GM18520 (cell line): Measurements from ENCODE around the gene ITCH.
"Not testable (repeated sequence)": the region's sequence is repeated elsewhere in the genome, so short reads cannot be mapped to it uniquely, and the experiment has no call there.

Experiments
- ATAC-seq: cut with Tn5 transposase; IDR thresholded peaks from one replicate; pipeline ENCODE4 v1.9.1; 2021; ENCODE audit not compliant: unreplicated experiment

The ITCH gene

GRCh38 chr20:34449674-34450592 lies 86.9 kb downstream of the ITCH start:
- no peak for ATAC-seq

DNA sequence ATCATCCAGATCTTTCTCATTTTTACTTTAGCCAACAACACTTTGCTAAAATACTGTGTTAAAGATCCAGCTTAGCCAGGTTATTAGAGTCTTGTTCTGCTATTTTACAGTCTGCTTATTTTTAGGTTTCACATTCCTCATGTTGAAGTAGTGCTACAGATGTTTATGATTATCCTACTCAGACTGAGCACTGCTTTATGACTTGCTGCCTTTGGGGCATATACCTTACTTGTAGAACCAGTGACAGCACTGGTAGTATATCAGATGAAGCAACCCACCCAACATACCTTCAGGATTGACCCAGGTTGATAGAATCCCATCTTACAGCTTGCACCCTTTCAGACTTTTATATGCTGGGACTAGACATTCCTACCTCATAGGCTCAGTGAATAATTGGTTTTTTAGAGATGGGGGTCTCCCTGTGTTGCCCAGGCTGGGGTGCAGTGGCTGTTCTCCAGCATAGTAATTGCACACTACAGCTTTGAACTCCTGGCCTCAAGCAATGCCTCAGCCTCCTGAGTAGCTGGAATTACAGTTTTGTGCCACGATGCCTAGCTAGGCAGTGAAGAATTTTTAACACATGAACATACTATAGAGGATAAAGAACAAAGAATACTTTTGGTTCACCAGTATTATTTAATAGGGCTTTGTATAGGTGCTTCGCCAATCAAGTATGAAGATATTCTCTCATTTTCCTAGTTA lies 89.4 kb downstream of the ITCH start:
- ATAC-seq = no peak

DNA sequence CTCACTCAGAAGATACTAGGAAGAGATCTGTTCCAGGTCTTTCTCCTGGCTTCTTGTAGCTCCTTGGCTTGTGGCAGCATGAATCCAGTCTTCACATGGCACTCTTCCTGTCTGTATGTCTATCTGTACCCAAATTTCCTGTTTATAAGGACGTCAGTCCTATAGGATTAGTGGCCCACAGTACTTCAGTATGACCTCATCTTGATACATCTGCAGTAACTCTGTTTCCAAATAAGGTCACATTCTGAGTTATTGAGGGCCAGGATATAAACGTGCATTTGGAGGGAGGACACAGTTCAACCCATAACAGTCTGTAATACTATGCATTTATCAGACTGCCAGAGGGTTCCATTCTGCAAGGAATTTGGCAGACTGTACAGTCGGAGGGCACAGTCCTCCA lies 95.6 kb downstream of the ITCH start:
- ATAC-seq = no peak

DNA sequence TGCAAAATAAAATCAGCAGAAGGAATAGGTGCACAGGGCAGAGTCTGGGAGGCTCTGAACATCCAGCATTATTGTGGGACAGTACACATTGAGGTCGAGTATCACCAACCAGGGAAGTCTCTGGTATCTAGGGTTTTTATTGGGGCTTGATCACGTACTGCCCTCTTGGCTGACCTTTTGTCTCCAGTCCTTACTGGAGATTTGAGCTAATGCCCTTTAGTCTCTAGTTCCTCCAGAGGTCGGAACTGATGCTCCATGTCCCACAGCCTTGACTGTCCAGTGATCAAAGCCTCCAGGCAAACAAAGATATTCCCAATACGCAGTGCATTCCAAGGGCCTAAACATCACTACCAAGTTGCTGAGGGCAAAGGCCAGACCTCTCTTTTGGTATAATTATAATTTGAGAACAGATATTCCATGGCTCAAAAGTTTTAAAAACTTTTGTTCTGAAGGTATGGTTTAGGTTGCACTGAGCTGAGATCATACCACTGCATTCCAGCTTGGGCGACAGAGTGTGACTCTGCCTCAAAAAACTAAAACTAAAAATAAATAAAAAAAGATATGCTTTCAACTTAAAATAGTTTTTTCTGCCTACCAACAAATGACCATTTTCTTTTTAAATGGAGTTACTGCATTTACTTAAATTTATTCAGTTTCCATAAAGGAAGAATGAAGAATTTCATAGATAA lies 96.3 kb downstream of the ITCH start:
- no peak for ATAC-seq

DNA sequence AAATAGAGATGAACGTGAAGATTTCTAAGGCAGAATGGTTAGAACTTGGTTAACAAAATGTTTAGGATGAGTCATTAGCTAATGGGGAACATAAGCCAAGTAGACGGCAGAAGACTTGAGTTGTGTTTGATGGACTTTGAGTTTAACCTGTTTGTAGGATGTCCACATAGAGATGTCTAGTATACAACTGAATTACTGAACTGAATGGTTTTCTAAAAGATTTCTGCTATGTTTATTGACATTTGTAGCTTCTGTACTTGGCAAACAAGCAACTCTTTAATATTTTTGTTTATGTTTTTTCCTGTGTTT lies 98.7 kb downstream of the ITCH start:
- ATAC-seq = no peak

GRCh38 chr20:34468951-34469350 lies 105.9 kb downstream of the ITCH start:
- ATAC-seq = no peak

DNA sequence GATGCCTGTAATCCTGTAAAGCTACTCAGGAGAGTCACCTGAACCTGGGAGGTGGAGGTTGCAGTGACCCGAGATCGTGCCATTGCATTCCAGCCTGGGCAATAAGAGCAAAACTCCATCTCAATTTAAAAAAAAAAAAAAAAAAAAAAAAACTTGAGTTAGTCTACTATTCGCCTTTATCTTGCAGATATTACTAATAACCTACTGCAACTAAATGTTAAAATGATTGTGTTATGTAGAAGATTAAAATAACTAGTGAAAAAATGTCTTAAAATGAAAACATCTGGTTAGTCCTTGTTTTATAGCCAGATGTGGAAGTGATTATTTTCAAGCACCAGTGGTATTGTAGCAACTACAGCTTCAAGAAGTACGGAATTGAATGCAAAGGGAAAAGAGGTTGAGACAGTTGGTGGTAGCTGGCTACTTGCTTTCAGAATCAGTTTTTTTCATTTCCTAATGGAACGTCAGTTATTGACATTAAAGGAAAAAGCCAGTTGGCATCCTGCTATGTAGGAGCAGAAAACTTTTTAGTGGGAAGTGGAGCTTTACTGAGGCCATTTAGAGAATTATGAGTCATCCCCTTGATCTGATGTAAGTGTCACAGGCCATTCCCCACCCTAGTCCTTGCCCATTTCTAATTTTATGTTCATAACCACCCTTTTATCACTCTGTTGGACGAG lies 109.3 kb downstream of the ITCH start:
- no peak for ATAC-seq

- ATAC-seq = no peak
These were observed 110.3 kb downstream of the ITCH start for GRCh38 chr20:34473262-34473883.

DNA sequence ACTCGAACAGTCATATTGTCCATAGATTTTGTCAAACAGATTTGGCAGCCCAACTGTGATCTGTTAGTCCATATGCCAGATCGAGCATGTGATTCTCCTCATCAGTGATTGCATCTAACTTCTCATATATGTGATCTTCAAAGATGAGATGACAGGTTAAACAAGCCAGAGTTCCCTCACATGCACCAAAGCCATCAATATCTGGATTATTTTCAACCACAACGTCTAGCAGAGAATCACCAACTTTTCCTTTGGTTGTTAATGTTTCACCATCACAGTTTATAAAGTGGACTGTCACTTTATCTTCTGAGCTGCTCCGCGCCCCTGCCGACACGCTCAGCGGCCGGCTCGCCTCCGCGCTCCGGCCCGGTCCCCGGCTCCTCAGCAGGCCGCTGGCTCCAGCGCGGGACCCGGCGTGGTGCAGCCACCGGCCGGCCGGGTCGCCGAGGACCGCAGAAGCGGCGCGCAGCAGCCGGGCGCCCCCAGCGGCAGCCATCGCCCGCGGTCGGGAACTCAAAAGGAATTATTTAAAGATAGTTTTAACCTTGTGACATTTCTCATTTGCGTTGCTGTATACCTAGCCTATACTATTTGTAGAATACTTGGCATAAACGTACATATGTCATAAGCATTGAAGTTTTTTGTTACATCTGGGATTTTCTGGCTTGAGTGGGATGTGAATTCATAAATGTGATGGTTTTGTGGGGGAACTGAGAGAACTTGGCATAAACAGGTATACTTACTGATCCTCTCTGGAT lies 113.1 kb downstream of the ITCH start:
- ATAC-seq = no peak

- ATAC-seq = no peak
These were observed 116.6 kb downstream of the ITCH start for GRCh38 chr20:34479627-34480026.

DNA sequence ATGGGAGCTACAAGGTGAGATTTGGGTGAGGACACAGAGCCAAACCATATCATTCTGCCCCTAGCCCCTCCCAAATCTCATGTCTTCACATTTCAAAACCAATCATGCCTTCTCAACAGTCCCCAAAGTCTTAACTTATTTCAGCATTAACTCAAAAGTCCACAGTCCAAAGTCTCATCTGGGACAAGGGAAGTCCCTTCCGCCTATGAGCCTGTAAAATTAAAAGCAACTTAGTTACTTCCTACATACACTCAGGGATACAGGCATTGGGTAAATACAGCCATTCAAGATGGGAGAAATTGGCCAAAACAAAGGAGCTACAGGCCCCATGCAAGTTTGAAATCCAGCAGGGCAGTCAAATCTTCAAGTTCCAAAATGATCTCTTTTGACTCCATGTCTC lies 119.1 kb downstream of the ITCH start:
- ATAC-seq = not testable (repeated sequence)

DNA sequence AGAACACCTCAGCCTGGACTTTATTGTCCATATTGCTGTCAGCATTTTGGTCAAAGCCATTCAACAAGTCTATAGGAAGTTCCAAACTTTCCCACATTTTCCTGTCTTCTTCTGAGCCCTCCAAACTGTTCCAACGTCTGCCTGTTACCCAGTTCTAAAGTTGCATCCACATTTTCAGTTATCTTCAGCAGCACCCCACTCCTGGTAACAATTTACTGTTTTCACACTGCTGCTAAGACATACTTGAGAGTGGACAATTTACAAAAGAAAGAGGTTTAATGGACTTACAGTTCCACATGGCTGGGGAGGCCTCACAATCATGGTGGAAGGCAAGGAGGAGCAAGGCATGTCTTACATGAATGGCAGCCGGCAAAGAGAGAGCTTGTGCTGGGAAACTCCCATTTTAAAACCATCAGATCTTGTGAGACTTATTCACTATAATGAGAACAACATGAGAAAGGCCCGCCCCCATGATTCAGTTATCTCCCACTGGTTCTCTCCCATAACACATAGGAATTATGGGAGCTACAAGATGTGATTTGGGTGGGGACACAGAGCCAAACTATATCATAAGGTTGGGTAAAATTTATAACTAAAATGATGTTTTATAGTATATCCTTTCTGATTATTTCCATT lies 120.6 kb downstream of the ITCH start:
- ATAC-seq = not testable (repeated sequence)

GRCh38 chr20:34485068-34485634 lies 122.1 kb downstream of the ITCH start:
- no peak for ATAC-seq

GRCh38 chr20:34491226-34491931 lies 128.3 kb downstream of the ITCH start:
- ATAC-seq = no peak

DNA sequence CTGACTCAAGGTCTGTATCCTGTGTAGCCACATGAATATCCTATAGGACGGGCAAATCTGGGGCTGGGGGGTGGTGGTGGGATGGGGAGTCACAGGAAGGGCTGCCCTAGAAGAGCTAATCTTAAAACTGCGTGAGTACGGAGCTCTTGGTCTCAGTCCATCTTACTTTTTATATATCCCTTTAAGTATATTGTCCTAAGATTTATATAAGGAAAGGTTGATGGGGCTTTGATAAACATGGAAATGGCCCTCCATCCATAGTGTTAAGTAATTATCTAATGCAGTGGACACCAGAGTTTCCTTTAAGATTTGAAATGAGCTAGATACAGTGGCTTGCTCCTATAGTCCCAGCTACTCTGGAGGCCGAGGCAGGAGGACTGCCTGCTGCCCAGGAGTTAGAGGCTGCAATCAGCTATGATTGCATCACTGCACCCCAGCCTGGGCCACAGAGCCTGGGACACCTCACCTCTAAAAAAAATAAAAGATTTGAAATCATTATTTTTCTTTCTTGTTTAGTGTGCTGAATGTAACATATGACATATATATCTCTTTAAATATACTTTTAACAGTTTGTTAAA lies 128.9 kb downstream of the ITCH start:
- ATAC-seq = no peak

DNA sequence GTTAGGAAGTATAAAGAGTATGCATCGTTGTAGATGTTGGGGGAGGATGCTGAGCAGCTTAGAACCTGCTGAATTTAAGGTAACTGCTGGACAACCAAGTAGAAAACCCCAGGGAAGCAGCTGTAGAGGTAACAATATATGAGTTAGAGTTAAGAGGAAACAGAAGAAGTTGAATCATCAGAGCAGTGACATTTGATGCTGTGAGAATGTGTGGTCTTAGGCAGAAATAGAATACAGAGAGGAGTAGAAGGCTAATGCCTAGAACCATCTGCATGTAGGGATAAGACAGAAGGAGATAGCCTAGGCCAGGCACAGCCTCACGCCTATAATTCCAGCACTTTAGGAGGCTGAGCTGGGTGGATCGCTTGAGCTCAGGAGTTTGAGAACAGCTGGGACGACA lies 130.6 kb downstream of the ITCH start:
- ATAC-seq = no peak

DNA sequence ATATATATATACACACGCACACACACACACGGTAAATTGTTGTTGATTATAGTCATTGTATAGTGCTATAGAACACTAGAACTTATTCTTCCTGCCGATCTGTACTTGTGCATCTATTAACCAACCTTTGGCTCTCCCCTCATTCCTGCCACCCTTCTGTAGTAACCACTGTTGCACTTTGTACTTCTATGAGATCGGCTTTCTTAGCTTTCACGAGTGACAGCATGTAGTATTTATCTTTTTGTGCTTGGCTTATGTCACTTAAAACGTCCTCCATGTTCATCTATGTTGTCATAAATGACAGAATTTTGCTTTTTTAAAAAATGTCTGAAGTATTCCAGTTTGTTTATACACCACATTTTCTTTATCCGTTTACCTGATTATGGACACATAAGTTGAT lies 132.2 kb downstream of the ITCH start:
- no peak for ATAC-seq

DNA sequence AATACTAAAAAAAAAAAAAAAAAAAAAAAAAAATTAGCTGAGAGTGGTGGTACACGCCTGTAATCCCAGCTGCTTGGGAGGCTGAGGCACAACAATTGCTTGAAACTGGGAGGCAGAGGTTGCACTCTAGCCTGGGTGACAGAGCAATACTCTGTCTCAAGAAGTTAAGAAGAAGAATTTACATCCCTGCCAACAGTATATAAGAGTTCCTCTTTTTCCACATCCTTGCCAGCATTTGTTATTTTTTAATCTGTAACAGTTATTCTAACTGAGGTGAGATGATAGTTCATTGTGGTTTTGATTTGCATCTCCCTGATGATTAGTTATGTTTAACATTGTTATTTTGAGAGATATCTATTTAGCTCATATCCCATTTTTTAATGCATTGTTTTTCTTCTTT lies 132.8 kb downstream of the ITCH start:
- no peak for ATAC-seq
